Adipocyte (in vitro differentiated cells): ENCODE results near the gene GNB1L.
"Not testable (repeated sequence)": the region's sequence is repeated elsewhere in the genome, so short reads cannot be mapped to it uniquely, and the experiment has no call there.

Experiments used
- DNase-seq: peaks from one replicate; pipeline ENCODE4 v3.0.0-alpha.2; 2015; ENCODE audit warnings: low read depth
- H3K27me3 ChIP-seq: replicated peaks from 2 replicates; pipeline ENCODE4 v1.7.0; 2013; ENCODE audit warnings: mild to moderate bottlenecking, low read length, moderate library complexity; ENCODE audit not compliant: control insufficient read depth, insufficient read depth
- H3K36me3 ChIP-seq: 2 replicates; pipeline ENCODE4 v1.7.0; 2013; ENCODE audit warnings: low read length, mild to moderate bottlenecking, moderate library complexity; ENCODE audit not compliant: control insufficient read depth, insufficient read depth, severe bottlenecking
- H3K4me1 ChIP-seq: 2 replicates; pipeline ENCODE4 v1.7.0; 2013; ENCODE audit warnings: mild to moderate bottlenecking, low read length, moderate library complexity; ENCODE audit not compliant: control insufficient read depth, insufficient read depth
- H3K4me3 ChIP-seq: 2 replicates; pipeline ENCODE4 v1.7.0; 2013; ENCODE audit warnings: mild to moderate bottlenecking, low read length, moderate library complexity
- H3K9ac ChIP-seq: 2 replicates; pipeline ENCODE4 v1.7.0; 2013; ENCODE audit warnings: mild to moderate bottlenecking, low read length, moderate library complexity
- H3K9me3 ChIP-seq: 2 replicates; pipeline ENCODE4 v1.7.0; 2013; ENCODE audit warnings: mild to moderate bottlenecking, low read length, moderate library complexity; ENCODE audit not compliant: control insufficient read depth

Gene GNB1L

DNA sequence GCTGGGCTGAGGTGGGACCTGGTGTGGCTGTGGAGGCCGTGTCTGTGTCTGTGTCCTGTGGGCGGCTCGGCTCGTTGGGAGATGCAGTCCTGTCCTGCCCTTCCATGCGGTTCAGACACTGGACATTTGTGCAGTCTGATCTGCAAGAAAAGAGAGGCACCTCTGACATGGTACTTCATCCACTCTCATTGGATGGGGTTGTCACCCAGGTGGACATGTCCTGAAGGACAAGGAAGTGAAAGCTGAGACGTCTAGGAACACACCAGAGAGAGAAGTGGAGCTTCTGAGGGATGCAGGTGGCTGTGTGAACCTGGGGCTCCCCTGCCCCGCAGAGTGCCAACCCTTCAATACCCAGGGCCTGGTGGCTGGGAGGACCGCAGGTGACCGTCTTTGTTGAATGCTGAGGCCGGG, 75.7 kb downstream of the GNB1L start:
- no peak overlapping the region for H3K4me3 ChIP-seq
- no peak overlapping the region for H3K9ac ChIP-seq
- no peaks in the 10 kb centered on the region for H3K36me3 ChIP-seq
- H3K9me3 ChIP-seq, result peaks cover 10% of the 10 kb centered on the region
- DNase-seq, result no peak
- H3K4me1 ChIP-seq, result no peaks in the 10 kb centered on the region
- peaks cover 13% of the 10 kb centered on the region for H3K27me3 ChIP-seq

DNA sequence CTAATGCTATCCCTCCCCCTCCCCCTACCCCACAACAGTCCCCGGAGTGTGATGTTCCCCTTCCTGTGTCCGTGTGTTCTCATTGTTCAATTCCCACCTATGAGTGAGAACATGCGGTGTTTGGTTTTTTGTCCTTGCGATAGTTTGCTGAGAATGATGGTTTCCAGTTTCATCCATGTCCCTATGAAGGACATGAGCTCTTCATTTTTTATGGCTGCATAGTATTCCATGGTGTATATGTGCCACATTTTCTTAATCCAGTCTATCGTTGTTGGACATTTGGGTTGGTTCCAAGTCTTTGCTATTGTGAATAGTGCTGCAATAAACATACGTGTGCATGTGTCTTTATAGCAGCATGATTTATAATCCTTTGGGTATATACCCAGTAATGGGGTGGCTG, 77.5 kb downstream of the GNB1L start:
- H3K4me1 ChIP-seq, H3K36me3 ChIP-seq, H3K9ac ChIP-seq, H3K4me3 ChIP-seq, H3K9me3 ChIP-seq, DNase-seq: not testable (repeated sequence)
- H3K27me3 ChIP-seq, result peaks cover 26% of the 10 kb centered on the region

GRCh38 chr22:19776433-19777031, 78.1 kb downstream of the GNB1L start:
- DNase-seq, result no peak
- H3K9ac ChIP-seq, result no peak overlapping the region
- H3K27me3 ChIP-seq, result peaks cover 30% of the 10 kb centered on the region
- no peaks in the 10 kb centered on the region for H3K4me1 ChIP-seq
- H3K4me3 ChIP-seq, result no peak overlapping the region
- no peaks in the 10 kb centered on the region for H3K36me3 ChIP-seq
- H3K9me3 ChIP-seq, result peaks cover 2% of the 10 kb centered on the region

DNA sequence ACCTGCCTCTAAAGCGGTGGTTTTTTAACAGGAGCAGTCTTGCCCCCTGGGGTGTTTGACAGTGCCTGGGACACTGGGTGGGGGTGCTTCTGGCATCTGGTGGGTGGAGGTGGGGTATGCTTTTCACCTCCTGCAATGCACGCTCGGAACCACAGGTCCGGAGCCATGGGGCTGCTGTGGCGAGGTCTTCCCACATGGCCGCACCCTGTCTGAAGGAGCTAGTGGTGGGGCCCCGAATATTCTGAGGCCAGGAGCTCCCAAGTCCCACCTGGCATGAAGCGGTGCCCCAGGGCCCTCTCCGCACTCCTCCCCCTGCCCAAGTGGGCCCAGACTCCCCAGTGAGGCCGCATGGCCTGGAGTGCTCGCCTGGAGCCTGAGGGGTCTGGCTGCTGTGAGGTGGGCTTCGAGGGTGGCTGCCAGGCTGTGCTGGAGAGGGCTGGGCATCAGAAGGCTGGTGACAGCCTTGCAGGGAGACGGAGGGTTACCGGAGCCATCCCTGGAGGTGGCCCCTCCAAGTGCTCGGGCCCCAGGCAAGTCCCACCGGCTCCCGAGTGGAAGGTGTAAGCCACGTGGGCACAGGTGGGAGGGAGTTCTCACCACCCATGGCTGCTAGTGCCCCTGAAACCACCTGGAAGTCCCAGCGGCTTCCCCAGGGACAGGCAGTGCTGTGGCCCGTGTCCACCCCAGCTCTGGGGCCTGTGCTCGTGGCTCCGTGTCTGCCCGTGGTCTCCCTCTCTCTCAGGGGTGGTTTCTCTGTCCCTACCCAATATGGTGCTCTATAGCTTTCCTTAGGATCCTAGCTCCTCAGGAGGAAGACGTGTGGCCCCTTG, 79.0 kb downstream of the GNB1L start:
- Histone ChIP-seq H3K4me3 (no peak overlapping the region), H3K36me3 (no peaks in the 10 kb centered on the region), H3K9ac (no peak overlapping the region), H3K4me1 (no peaks in the 10 kb centered on the region), H3K27me3 (peaks cover 32% of the 10 kb centered on the region), H3K9me3 (no peaks in the 10 kb centered on the region)
- DNase-seq, result no peak

- H3K9me3 ChIP-seq, result no peaks in the 10 kb centered on the region
- H3K4me1 ChIP-seq, result no peaks in the 10 kb centered on the region
- H3K4me3 ChIP-seq, result no peak overlapping the region
- no peaks in the 10 kb centered on the region for H3K36me3 ChIP-seq
- H3K27me3 ChIP-seq, result peaks cover 40% of the 10 kb centered on the region
- DNase-seq, result no peak
- no peak overlapping the region for H3K9ac ChIP-seq
These were observed 80.0 kb downstream of the GNB1L start for GRCh38 chr22:19774628-19775027.

DNA sequence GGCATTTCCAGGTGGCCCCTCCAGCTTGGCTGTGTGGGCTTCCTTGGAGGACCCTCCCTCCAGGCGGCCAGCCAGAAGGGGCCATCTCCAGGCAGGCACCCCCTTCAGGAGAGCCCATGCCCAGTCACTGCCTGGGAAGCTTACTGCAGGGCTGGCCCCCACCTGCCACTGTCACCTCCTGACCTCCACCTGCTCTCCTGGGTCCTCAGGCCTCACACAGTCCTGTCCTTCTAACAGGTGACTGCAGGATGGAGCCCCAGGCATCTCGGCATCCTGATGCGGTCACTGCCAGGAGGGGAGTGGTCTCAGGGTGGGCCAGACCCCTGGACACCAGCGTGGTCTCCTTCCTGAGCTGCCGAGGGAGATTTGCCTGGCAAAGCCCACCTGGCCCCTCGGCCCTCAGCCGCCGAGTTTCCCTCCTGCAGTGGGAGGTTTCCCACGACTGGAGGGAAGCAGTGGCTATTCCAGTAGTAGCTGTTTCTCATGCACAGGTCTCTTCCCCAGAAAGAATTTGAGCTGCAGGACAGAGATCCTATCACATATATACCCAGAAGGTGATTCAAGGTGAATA, 81.1 kb downstream of the GNB1L start:
- H3K36me3 ChIP-seq, result no peaks in the 10 kb centered on the region
- H3K4me3 ChIP-seq, result no peak overlapping the region
- no peak overlapping the region for H3K9ac ChIP-seq
- no peaks in the 10 kb centered on the region for H3K9me3 ChIP-seq
- H3K4me1 ChIP-seq, result no peaks in the 10 kb centered on the region
- DNase-seq, result no peak
- H3K27me3 ChIP-seq, result peaks cover 50% of the 10 kb centered on the region

- Histone ChIP-seq H3K4me1 (no peaks in the 10 kb centered on the region), H3K9ac (no peak overlapping the region), H3K9me3 (no peaks in the 10 kb centered on the region), H3K27me3 (peaks cover 55% of the 10 kb centered on the region), H3K4me3 (no peak overlapping the region), H3K36me3 (no peaks in the 10 kb centered on the region)
- DNase-seq, result no peak
These were observed 81.8 kb downstream of the GNB1L start for GRCh38 chr22:19772673-19773469.

- no peak overlapping the region for H3K9ac ChIP-seq
- DNase-seq, result no peak
- H3K4me1 ChIP-seq, result no peaks in the 10 kb centered on the region
- H3K27me3 ChIP-seq, result peaks cover 58% of the 10 kb centered on the region
- no peak overlapping the region for H3K4me3 ChIP-seq
- H3K36me3 ChIP-seq, result no peaks in the 10 kb centered on the region
- no peaks in the 10 kb centered on the region for H3K9me3 ChIP-seq
These were observed 82.3 kb downstream of the GNB1L start for GRCh38 chr22:19772422-19772672.

- Histone ChIP-seq H3K4me3 (no peak overlapping the region), H3K4me1 (no peaks in the 10 kb centered on the region), H3K9ac (no peak overlapping the region), H3K27me3 (peaks cover 58% of the 10 kb centered on the region), H3K36me3 (no peaks in the 10 kb centered on the region), H3K9me3 (no peaks in the 10 kb centered on the region)
- no peak for DNase-seq
These were observed 84.1 kb downstream of the GNB1L start for GRCh38 chr22:19770349-19771220.

DNA sequence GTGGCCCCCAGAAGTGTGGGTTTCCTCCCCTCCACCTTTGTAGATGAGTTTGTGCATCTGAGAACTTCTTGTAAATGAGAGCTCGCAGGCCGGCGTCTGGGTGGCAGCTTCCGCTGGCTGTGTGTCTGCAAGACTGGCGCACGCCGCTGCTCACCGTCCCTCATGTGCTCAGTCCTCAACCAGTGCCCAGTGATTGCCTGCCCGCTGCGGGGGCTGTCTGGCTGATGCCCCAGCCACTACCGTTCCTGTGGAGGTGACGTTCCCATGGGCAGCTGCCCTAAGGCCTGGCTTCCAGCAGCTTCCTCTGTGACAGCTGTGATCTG, 85.3 kb downstream of the GNB1L start:
- no peak for DNase-seq

More for the DNA sequence above, 85.3 kb downstream of the GNB1L start:
- Histone ChIP-seq H3K9ac (no peak overlapping the region), H3K9me3 (no peaks in the 10 kb centered on the region), H3K4me3 (no peak overlapping the region), H3K27me3 (peaks cover 55% of the 10 kb centered on the region), H3K4me1 (no peaks in the 10 kb centered on the region), H3K36me3 (no peaks in the 10 kb centered on the region)
